Ishikawa (cell line): ENCODE results near the gene OARD1.

Experiments
- CEBPB ChIP-seq: IDR thresholded peaks from 2 replicates; pipeline ENCODE4 v1.6.1; 2012
- CREB1 ChIP-seq: IDR thresholded peaks from 2 replicates; pipeline ENCODE4 v1.6.1; 2012; ENCODE audit warnings: low read depth
- EGR1 ChIP-seq: IDR thresholded peaks from 2 replicates; pipeline ENCODE4 v1.6.1; 2012
- EP300 ChIP-seq: IDR thresholded peaks from 2 replicates; pipeline ENCODE4 v1.6.1; 2012; ENCODE audit warnings: borderline replicate concordance
- FOXM1 ChIP-seq: IDR thresholded peaks from 2 replicates; pipeline ENCODE4 v1.6.1; 2012; ENCODE audit warnings: low read depth, borderline replicate concordance
- NFIC ChIP-seq: IDR thresholded peaks from 2 replicates; pipeline ENCODE4 v1.6.1; 2012
- RAD21 ChIP-seq: IDR thresholded peaks from 2 replicates; pipeline ENCODE4 v1.6.1; 2012; ENCODE audit warnings: low read depth
- TAF1 ChIP-seq: IDR thresholded peaks from 2 replicates; pipeline ENCODE4 v1.6.1; 2012; ENCODE audit warnings: low read depth, mild to moderate bottlenecking
- TCF12 ChIP-seq: IDR thresholded peaks from 2 replicates; pipeline ENCODE4 v1.6.1; 2012; ENCODE audit warnings: low read depth
- TEAD4 ChIP-seq: IDR thresholded peaks from 2 replicates; pipeline ENCODE4 v1.6.1; 2012
- YY1 ChIP-seq: IDR thresholded peaks from 2 replicates; pipeline ENCODE4 v1.6.1; 2012; ENCODE audit warnings: low read depth
- ZBTB7A ChIP-seq: IDR thresholded peaks from 2 replicates; pipeline ENCODE4 v1.6.1; 2012; ENCODE audit warnings: low read depth
- TF ChIP-seq, protein P1 (sequence below): IDR thresholded peaks from 2 replicates; pipeline ENCODE4 v1.6.1; 2012
- TF ChIP-seq, protein P2 (sequence below): IDR thresholded peaks from 2 replicates; pipeline ENCODE4 v1.6.1; 2012
- TF ChIP-seq, protein P3 (sequence below): IDR thresholded peaks from 2 replicates; pipeline ENCODE4 v1.6.1; 2012; ENCODE audit warnings: low read depth, mild to moderate bottlenecking

Gene OARD1

DNA sequence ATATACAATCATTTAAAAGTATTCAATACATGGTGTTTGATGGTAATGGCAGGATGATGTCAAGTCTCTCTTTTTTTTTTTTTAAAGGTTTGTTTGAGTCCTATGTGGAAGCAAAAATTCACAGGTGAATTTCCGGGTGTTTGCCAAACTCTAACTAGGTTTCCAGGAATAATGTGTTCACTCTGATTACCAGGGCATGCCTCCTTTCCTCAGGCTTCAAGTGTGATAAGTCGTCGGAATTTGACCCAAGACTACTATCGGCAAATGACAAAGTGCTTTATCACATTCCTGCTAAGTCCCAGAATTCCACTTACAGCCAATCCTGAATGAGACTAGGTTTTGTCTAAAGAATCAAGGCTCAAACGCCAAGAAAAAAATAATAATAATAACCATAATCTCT lies 7.3 kb downstream of the OARD1 start:
- TF ChIP-seq, protein P1, sequence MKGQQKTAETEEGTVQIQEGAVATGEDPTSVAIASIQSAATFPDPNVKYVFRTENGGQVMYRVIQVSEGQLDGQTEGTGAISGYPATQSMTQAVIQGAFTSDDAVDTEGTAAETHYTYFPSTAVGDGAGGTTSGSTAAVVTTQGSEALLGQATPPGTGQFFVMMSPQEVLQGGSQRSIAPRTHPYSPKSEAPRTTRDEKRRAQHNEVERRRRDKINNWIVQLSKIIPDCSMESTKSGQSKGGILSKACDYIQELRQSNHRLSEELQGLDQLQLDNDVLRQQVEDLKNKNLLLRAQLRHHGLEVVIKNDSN = no peak
- TF ChIP-seq RAD21 = no peak
- no peak for TF ChIP-seq YY1
- TF ChIP-seq CEBPB = no peak
- TF ChIP-seq TEAD4 = no peak
- no peak for TF ChIP-seq EP300
- no peak for TF ChIP-seq NFIC
- TF ChIP-seq, protein P2, sequence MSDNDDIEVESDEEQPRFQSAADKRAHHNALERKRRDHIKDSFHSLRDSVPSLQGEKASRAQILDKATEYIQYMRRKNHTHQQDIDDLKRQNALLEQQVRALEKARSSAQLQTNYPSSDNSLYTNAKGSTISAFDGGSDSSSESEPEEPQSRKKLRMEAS = no peak

DNA sequence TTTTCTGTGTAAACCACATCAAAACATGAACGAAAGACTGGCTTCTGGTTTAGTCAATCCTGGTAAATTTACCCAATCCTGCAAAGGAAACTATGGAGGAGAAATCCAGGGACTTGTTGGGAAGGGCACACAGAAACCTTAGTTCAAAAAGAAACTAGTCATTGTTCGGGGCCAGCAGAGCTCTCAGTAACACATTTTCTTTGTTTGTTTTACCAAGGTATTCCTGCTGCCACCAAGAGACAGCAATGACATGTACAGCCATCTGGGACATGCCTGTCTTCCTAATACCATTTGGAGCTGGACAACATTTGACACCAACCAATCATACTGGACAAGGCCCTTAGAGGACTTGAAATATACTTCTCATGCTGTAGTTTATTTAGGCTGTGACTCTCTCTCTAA lies 8.3 kb downstream of the OARD1 start:
- TF ChIP-seq RAD21 = no peak
- TF ChIP-seq CREB1 = no peak

DNA sequence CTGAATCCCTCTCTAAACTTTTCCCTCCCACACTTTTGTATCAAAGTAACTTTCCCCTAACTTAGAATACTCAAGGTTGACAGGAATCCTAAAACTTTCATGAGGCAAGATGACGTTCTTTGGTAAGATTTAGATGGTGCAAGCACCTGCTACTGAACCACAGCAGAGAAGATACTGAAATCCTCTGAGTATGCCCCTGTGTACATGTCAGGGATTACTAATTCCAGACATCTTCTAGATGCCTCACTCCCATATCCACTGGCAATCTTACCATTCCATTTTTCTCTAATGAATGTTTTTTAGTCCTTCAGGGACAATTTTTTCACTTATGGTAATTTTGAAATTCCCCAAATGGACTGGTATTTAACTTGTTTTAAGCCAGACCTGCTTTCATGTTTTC lies 10.1 kb downstream of the OARD1 start:
- TF ChIP-seq EGR1 = no peak
- TF ChIP-seq FOXM1 = no peak
- TF ChIP-seq, protein P1 = no peak
- TF ChIP-seq, protein P2 = no peak
- TF ChIP-seq TEAD4 = no peak
- no peak for TF ChIP-seq EP300

DNA sequence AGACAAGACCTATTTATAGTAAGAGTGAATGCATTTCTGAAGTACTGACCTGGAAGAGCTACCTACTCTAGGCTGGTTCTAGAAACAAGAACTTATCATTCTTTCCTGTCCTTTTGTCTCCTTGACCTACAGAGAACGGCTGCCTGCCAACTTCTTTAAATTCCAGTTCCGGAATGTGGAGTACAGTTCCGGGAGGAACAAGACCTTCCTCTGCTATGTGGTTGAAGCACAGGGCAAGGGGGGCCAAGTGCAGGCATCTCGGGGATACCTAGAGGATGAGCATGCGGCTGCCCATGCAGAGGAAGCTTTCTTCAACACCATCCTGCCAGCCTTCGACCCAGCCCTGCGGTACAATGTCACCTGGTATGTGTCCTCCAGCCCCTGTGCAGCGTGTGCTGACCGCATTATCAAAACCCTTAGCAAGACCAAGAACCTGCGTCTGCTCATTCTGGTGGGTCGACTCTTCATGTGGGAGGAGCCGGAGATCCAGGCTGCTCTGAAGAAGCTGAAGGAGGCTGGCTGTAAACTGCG lies 10.9 kb downstream of the OARD1 start:
- no peak for TF ChIP-seq RAD21

DNA sequence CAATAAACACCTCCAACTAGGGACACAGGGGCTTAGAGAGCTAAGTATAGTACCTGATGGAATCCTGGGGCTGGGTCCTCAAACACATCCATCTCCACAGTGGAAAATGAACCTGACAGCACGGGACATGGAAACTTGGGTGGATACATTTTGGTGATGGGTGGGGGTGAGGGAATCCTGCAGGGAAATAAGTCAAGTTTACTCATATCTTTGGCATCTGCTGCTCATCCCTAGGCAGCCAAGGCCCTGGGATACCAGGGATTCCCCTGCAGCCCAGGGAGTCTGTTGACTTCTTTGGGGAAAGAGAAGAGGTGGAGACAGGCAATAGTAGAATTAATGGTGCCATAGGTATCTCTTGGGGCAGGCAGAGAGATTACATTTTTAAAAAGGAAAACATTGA lies 12.6 kb downstream of the OARD1 start:
- TF ChIP-seq, protein P3, sequence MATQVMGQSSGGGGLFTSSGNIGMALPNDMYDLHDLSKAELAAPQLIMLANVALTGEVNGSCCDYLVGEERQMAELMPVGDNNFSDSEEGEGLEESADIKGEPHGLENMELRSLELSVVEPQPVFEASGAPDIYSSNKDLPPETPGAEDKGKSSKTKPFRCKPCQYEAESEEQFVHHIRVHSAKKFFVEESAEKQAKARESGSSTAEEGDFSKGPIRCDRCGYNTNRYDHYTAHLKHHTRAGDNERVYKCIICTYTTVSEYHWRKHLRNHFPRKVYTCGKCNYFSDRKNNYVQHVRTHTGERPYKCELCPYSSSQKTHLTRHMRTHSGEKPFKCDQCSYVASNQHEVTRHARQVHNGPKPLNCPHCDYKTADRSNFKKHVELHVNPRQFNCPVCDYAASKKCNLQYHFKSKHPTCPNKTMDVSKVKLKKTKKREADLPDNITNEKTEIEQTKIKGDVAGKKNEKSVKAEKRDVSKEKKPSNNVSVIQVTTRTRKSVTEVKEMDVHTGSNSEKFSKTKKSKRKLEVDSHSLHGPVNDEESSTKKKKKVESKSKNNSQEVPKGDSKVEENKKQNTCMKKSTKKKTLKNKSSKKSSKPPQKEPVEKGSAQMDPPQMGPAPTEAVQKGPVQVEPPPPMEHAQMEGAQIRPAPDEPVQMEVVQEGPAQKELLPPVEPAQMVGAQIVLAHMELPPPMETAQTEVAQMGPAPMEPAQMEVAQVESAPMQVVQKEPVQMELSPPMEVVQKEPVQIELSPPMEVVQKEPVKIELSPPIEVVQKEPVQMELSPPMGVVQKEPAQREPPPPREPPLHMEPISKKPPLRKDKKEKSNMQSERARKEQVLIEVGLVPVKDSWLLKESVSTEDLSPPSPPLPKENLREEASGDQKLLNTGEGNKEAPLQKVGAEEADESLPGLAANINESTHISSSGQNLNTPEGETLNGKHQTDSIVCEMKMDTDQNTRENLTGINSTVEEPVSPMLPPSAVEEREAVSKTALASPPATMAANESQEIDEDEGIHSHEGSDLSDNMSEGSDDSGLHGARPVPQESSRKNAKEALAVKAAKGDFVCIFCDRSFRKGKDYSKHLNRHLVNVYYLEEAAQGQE = no peak
- TF ChIP-seq TEAD4 = no peak
- TF ChIP-seq, protein P1 = no peak
- TF ChIP-seq EP300 = no peak
- no peak for TF ChIP-seq RAD21
- no peak for TF ChIP-seq CREB1
- no peak for TF ChIP-seq CEBPB
- no peak for TF ChIP-seq EGR1
- no peak for TF ChIP-seq YY1
- no peak for TF ChIP-seq ZBTB7A
- TF ChIP-seq TCF12 = no peak
- TF ChIP-seq NFIC = no peak
- no peak for TF ChIP-seq FOXM1
- no peak for TF ChIP-seq TAF1
- TF ChIP-seq, protein P2 = no peak

DNA sequence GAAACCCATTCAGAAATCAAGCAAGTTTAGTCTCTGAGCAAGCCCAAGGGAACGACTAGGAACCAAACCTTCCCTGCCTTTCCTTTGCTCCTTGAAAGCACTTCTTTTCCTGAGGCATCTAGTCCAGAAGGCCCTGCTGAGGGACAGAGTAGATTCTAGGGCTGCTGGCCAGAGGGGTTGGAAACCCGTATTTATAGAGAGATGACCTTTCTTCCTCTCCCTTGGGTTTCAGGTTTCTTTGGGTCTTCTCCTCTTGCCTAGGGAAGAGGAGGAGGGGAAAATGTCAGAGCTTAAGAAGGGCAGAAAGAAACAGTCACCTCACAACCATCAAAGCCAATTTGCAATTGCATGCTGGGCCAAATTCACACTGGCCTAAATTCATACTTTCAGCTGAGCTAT lies 13.4 kb downstream of the OARD1 start:
- TF ChIP-seq TCF12 = no peak
- TF ChIP-seq FOXM1 = no peak
- TF ChIP-seq, protein P2 = no peak
- TF ChIP-seq, protein P3 = no peak
- TF ChIP-seq NFIC = no peak
- no peak for TF ChIP-seq CREB1
- TF ChIP-seq CEBPB = no peak
- TF ChIP-seq ZBTB7A = no peak
- no peak for TF ChIP-seq EGR1
- TF ChIP-seq RAD21 = no peak
- no peak for TF ChIP-seq TAF1
- no peak for TF ChIP-seq EP300
- no peak for TF ChIP-seq TEAD4
- no peak for TF ChIP-seq YY1
